Measurements from ENCODE around the gene PALLD. TPM values are rescaled to one million over a fixed set of nuclear protein-coding genes. Genes with fewer than 3 reads are reported as not detected.

PALLD gene
- polyA plus RNA-seq, 1 donor from 2014 or later, result 20.5 TPM

DNA sequence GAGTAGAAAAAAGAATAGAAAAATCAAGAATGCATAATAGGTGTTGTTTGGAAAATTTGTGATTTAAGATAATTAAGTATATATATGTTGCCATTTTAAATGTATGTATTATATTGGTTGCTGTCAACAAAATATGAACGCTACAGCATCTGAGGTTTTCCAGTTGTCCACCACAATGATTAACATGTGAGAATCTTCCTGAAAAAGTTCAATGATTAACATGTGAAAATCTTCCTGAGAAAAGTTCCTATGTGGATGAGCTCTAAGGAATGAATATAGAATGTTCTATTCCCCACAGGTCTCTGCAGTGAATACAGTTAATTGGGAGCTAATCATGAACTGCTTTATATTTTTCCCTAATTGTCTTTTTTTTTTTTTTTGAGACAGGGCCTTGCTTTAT lies 298.5 kb downstream of the PALLD start:
- Histone ChIP-seq H3K4me2 (ENCODE audit: low read length) (no peak overlapping the region), H3K9me3 (ENCODE audit: low read length) (no peaks in the 10 kb centered on the region), H3K9me2 (ENCODE audit: insufficient read depth, low read length) (no peaks in the 10 kb centered on the region), H2AFZ (ENCODE audit: low read depth, low read length) (no peak overlapping the region), H3K4me3 (ENCODE audit: low read length) (no peak overlapping the region), H3K27me3 (ENCODE audit: insufficient read depth, low read depth, low read length) (no peaks in the 10 kb centered on the region), H3K36me3 (ENCODE audit: insufficient read depth, low read length) (no peaks in the 10 kb centered on the region), H3K27ac (ENCODE audit: low read length) (no peak overlapping the region), H3K9ac (ENCODE audit: low read length) (no peak overlapping the region), H4K20me1 (ENCODE audit: insufficient read depth) (no peaks in the 10 kb centered on the region), H3F3A (ENCODE audit: insufficient read depth, low read length, poor library complexity, severe bottlenecking) (no peaks in the 10 kb centered on the region), H3K79me2 (replicated peaks; ENCODE audit: insufficient read depth, low read length) (no peaks in the 10 kb centered on the region)
- no peak for TF ChIP-seq RAD21 (conservative IDR thresholded peaks at IDR 0.05)
- TF ChIP-seq MXI1 (conservative IDR thresholded peaks at IDR 0.05; ENCODE audit: poor library complexity, severe bottlenecking), result no peak
- TF ChIP-seq POLR2AphosphoS5 (IDR thresholded peaks at IDR 0.05), result no peak
- TF ChIP-seq CTCF (IDR thresholded peaks at IDR 0.05; ENCODE audit: poor library complexity, severe bottlenecking), result no peak
- TF ChIP-seq, protein P1, sequence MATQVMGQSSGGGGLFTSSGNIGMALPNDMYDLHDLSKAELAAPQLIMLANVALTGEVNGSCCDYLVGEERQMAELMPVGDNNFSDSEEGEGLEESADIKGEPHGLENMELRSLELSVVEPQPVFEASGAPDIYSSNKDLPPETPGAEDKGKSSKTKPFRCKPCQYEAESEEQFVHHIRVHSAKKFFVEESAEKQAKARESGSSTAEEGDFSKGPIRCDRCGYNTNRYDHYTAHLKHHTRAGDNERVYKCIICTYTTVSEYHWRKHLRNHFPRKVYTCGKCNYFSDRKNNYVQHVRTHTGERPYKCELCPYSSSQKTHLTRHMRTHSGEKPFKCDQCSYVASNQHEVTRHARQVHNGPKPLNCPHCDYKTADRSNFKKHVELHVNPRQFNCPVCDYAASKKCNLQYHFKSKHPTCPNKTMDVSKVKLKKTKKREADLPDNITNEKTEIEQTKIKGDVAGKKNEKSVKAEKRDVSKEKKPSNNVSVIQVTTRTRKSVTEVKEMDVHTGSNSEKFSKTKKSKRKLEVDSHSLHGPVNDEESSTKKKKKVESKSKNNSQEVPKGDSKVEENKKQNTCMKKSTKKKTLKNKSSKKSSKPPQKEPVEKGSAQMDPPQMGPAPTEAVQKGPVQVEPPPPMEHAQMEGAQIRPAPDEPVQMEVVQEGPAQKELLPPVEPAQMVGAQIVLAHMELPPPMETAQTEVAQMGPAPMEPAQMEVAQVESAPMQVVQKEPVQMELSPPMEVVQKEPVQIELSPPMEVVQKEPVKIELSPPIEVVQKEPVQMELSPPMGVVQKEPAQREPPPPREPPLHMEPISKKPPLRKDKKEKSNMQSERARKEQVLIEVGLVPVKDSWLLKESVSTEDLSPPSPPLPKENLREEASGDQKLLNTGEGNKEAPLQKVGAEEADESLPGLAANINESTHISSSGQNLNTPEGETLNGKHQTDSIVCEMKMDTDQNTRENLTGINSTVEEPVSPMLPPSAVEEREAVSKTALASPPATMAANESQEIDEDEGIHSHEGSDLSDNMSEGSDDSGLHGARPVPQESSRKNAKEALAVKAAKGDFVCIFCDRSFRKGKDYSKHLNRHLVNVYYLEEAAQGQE (IDR thresholded peaks at IDR 0.05; ENCODE audit: borderline replicate concordance), result no peak
- no peak for TF ChIP-seq SMC3 (conservative IDR thresholded peaks at IDR 0.05; ENCODE audit: poor library complexity)
- TF ChIP-seq EZH2 (IDR thresholded peaks at IDR 0.05; ENCODE audit: borderline replicate concordance, insufficient read depth, low read length, poor library complexity, severe bottlenecking), result no peak
- no peak for TF ChIP-seq TAF1 (IDR thresholded peaks at IDR 0.05; ENCODE audit: low read depth)

- H3K4me2 ChIP-seq (ENCODE audit: low read length), result no peak overlapping the region
- H3K9me3 ChIP-seq (ENCODE audit: low read length), result no peaks in the 10 kb centered on the region
- H2AFZ ChIP-seq (ENCODE audit: low read depth, low read length), result no peak overlapping the region
- no peak overlapping the region for H3K27ac ChIP-seq (ENCODE audit: low read length)
- H3K27me3 ChIP-seq (ENCODE audit: insufficient read depth, low read depth, low read length), result no peaks in the 10 kb centered on the region
- H3K9me2 ChIP-seq (ENCODE audit: insufficient read depth, low read length), result no peaks in the 10 kb centered on the region
- TF ChIP-seq TAF1 (IDR thresholded peaks at IDR 0.05; ENCODE audit: low read depth), result no peak
- TF ChIP-seq, protein P1 (IDR thresholded peaks at IDR 0.05; ENCODE audit: borderline replicate concordance), result no peak
- no peak for TF ChIP-seq SMC3 (conservative IDR thresholded peaks at IDR 0.05; ENCODE audit: poor library complexity)
- TF ChIP-seq EP300 (conservative IDR thresholded peaks at IDR 0.05; ENCODE audit: poor library complexity, severe bottlenecking), result no peak
- TF ChIP-seq EZH2 (IDR thresholded peaks at IDR 0.05; ENCODE audit: borderline replicate concordance, insufficient read depth, low read length, poor library complexity, severe bottlenecking), result no peak
- TF ChIP-seq MXI1 (conservative IDR thresholded peaks at IDR 0.05; ENCODE audit: poor library complexity, severe bottlenecking), result no peak
- TF ChIP-seq CTCF (IDR thresholded peaks at IDR 0.05; ENCODE audit: poor library complexity, severe bottlenecking), result no peak
- no peak for TF ChIP-seq RAD21 (conservative IDR thresholded peaks at IDR 0.05)
- no peak overlapping the region for H3K4me3 ChIP-seq (ENCODE audit: low read length)
- H4K20me1 ChIP-seq (ENCODE audit: insufficient read depth), result no peaks in the 10 kb centered on the region
- no peaks in the 10 kb centered on the region for H3K79me2 ChIP-seq (replicated peaks; ENCODE audit: insufficient read depth, low read length)
- no peaks in the 10 kb centered on the region for H3F3A ChIP-seq (ENCODE audit: insufficient read depth, low read length, poor library complexity, severe bottlenecking)
- H3K36me3 ChIP-seq (ENCODE audit: insufficient read depth, low read length), result no peaks in the 10 kb centered on the region
- no peak overlapping the region for H3K9ac ChIP-seq (ENCODE audit: low read length)
Measured at GRCh38 chr4:168796362-168797106, 299.7 kb downstream of the PALLD start.
